ENCODE measurements around the gene RBP7.

RBP7 gene

GRCh38 chr1:10032590-10033358, 35.7 kb downstream of the RBP7 start, which contains the start of gene UBE4B:
TSS of gene UBE4B (plus strand) at chr1:10032958. CDS start at chr1:10033671, 713 bp downstream.
- peak; percentile 99 for DNase-seq

- DNase-seq = no peak
Observed at GRCh38 chr1:10033359-10033845, 36.4 kb downstream of the RBP7 start.

- no peak for DNase-seq
Observed at GRCh38 chr1:10042746-10043145, 45.7 kb downstream of the RBP7 start.

- no peak for DNase-seq
Observed at GRCh38 chr1:10045480-10046355, 48.7 kb downstream of the RBP7 start.

- no peak for DNase-seq
Observed at GRCh38 chr1:10046356-10047085, 49.5 kb downstream of the RBP7 start.

GRCh38 chr1:10048601-10049000, 51.6 kb downstream of the RBP7 start:
- DNase-seq = no peak

GRCh38 chr1:10050611-10051010, 53.6 kb downstream of the RBP7 start:
- no peak for DNase-seq

- DNase-seq = no peak
Observed at GRCh38 chr1:10051656-10052055, 54.6 kb downstream of the RBP7 start.

GRCh38 chr1:10052347-10052746, 55.3 kb downstream of the RBP7 start:
- no peak for DNase-seq

- DNase-seq = no peak
Observed at GRCh38 chr1:10054465-10054864, 57.4 kb downstream of the RBP7 start.

GRCh38 chr1:10056599-10056987, 59.6 kb downstream of the RBP7 start:
- no peak for DNase-seq

- no peak for DNase-seq
Observed at GRCh38 chr1:10057343-10057742, 60.3 kb downstream of the RBP7 start.

GRCh38 chr1:10057796-10058195, 60.8 kb downstream of the RBP7 start:
- no peak for DNase-seq

GRCh38 chr1:10059342-10059718, 62.3 kb downstream of the RBP7 start:
- no peak for DNase-seq

GRCh38 chr1:10060311-10061100, 63.5 kb downstream of the RBP7 start:
- DNase-seq = no peak

- no peak for DNase-seq
Observed at GRCh38 chr1:10061276-10061675, 64.2 kb downstream of the RBP7 start.

GRCh38 chr1:10063878-10064277, 66.8 kb downstream of the RBP7 start:
- no peak for DNase-seq

- DNase-seq = no peak
Observed at GRCh38 chr1:10064416-10065343, 67.7 kb downstream of the RBP7 start.

GRCh38 chr1:10065344-10065685, 68.3 kb downstream of the RBP7 start:
- no peak for DNase-seq

Data from activated naive CD4-positive, alpha-beta T cell treated with Interleukin-2 at 50 U/mL for 16 hours (primary cell).